Stimulated activated CD4-positive, alpha-beta T cell treated with anti-CD3 and anti-CD28 coated beads, Interleukin-4, amount 100 ng/mL, for 4 hours (primary cell): ENCODE results near the gene CACHD1.
"Not testable (repeated sequence)": the region's sequence is repeated elsewhere in the genome, so short reads cannot be mapped to it uniquely, and the experiment has no call there.

Source experiments
- DNase-seq, 2 experiments: peaks; one replicate each; pipeline ENCODE4 v3.0.0-alpha.2; 2020

The CACHD1 gene

GRCh38 chr1:64599242-64599641, 129.3 kb downstream of the CACHD1 start:
- DNase-seq, result no peak

GRCh38 chr1:64601207-64601606, 131.3 kb downstream of the CACHD1 start:
- DNase-seq, result no peak

- no peak for DNase-seq
These were observed 138.2 kb downstream of the CACHD1 start for GRCh38 chr1:64608005-64608650.

- no peak for DNase-seq
These were observed 138.7 kb downstream of the CACHD1 start for GRCh38 chr1:64608651-64609048.

GRCh38 chr1:64610950-64611349, 141.0 kb downstream of the CACHD1 start:
- not testable (repeated sequence) for DNase-seq

- no peak for DNase-seq
These were observed 146.1 kb downstream of the CACHD1 start for GRCh38 chr1:64616039-64616438.

- no peak for DNase-seq
These were observed 153.8 kb downstream of the CACHD1 start for GRCh38 chr1:64623750-64624191.

- DNase-seq, result no peak
These were observed 154.3 kb downstream of the CACHD1 start for GRCh38 chr1:64624218-64624713.

- DNase-seq, result no peak
These were observed 154.9 kb downstream of the CACHD1 start for GRCh38 chr1:64624808-64625207.

- DNase-seq, result no peak
These were observed 160.7 kb downstream of the CACHD1 start for GRCh38 chr1:64630611-64631010.

GRCh38 chr1:64631346-64632034, 161.6 kb downstream of the CACHD1 start:
- no peak for DNase-seq

- DNase-seq, result no peak
These were observed 163.0 kb downstream of the CACHD1 start for GRCh38 chr1:64632936-64633335.

- no peak for DNase-seq
These were observed 175.8 kb downstream of the CACHD1 start for GRCh38 chr1:64645735-64646134.

- no peak for DNase-seq
These were observed 180.5 kb downstream of the CACHD1 start for GRCh38 chr1:64650411-64650810.

- DNase-seq, result no peak
These were observed 181.9 kb downstream of the CACHD1 start for GRCh38 chr1:64651841-64652240.

GRCh38 chr1:64653466-64653865, 183.5 kb downstream of the CACHD1 start:
- DNase-seq, result no peak

GRCh38 chr1:64654519-64655341, 184.8 kb downstream of the CACHD1 start:
- no peak for DNase-seq

GRCh38 chr1:64655861-64656260, 185.9 kb downstream of the CACHD1 start:
- no peak for DNase-seq

GRCh38 chr1:64659478-64660138, 189.7 kb downstream of the CACHD1 start:
- DNase-seq, result no peak

- no peak for DNase-seq
These were observed 193.7 kb downstream of the CACHD1 start for GRCh38 chr1:64663668-64664067.

GRCh38 chr1:64664299-64664698, 194.4 kb downstream of the CACHD1 start:
- DNase-seq, result no peak

- DNase-seq, result no peak
These were observed 199.3 kb downstream of the CACHD1 start for GRCh38 chr1:64669098-64669675.
